ENCODE measurements around the gene SHB.
A peak's percentile ranks its signal among the peaks of the same experiment; 100 is the strongest.

The SHB gene

DNA sequence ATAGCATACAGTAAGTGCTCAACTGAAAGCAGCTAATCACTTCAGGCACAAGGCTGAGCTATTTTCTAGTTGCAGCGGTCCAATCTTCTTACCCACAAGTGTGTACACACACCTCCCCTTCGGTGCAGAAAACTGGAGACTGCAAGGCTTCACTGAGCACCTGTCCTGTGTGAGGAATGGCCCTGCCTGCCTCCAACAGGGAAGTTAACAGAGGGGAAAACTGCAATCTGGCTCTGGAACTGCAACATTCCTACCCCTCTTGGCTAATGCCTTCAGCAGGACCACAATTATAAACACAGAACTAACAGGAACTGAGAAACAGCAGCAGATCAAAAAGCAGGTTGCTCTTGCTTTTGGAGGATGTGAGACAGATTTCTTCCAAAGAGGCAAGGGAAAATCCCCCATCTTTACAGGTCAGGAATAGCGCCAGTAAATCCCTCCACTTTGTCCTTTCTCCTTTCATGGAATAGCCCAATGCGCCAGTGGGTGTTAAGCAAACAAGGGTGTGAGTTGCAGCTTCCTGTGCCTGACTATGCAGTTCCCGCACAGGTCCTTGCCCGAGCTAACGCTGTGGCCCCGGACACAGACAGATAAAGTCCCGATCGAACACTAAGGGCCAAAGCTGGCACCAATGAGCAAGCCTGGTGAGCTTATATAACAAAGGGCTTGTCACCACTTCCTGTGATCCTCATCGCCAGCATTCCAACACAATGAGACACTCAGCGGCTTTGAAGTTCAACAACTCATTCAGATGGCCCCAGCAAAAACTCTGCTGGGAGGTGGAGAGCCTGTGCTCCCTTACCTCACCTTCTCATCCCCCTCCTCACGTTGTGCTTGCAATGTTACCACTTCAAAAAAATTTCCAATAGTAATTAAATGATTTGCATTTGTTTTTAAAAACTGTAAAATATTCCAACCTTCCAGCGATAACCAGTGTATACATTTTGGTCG is 21.5 kb downstream of the SHB start (continued):
- TF ChIP-seq, protein P1, sequence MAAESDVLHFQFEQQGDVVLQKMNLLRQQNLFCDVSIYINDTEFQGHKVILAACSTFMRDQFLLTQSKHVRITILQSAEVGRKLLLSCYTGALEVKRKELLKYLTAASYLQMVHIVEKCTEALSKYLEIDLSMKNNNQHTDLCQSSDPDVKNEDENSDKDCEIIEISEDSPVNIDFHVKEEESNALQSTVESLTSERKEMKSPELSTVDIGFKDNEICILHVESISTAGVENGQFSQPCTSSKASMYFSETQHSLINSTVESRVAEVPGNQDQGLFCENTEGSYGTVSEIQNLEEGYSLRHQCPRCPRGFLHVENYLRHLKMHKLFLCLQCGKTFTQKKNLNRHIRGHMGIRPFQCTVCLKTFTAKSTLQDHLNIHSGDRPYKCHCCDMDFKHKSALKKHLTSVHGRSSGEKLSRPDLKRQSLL (tag by site-specific recombination; IDR thresholded peaks at IDR 0.05), result no peak
- TF ChIP-seq, protein P2, sequence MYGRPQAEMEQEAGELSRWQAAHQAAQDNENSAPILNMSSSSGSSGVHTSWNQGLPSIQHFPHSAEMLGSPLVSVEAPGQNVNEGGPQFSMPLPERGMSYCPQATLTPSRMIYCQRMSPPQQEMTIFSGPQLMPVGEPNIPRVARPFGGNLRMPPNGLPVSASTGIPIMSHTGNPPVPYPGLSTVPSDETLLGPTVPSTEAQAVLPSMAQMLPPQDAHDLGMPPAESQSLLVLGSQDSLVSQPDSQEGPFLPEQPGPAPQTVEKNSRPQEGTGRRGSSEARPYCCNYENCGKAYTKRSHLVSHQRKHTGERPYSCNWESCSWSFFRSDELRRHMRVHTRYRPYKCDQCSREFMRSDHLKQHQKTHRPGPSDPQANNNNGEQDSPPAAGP (tag by site-specific recombination; IDR thresholded peaks at IDR 0.05), result peak; percentile 14; the same call in 1 of the 2 replicates
- TF ChIP-seq ZEB2 (tag by site-specific recombination; IDR thresholded peaks at IDR 0.05), result 0 out of 2 replicates have a peak, but pooled peaks have one; percentile 45
- TF ChIP-seq ZNF112 (tag by site-specific recombination; IDR thresholded peaks at IDR 0.05), result no peak
- TF ChIP-seq, protein P3, sequence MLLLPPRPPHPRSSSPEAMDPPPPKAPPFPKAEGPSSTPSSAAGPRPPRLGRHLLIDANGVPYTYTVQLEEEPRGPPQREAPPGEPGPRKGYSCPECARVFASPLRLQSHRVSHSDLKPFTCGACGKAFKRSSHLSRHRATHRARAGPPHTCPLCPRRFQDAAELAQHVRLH (tag by site-specific recombination; IDR thresholded peaks at IDR 0.05), result no peak
- no peak for TF ChIP-seq ZNF121 (tag by site-specific recombination; IDR thresholded peaks at IDR 0.05)
- TF ChIP-seq IKZF3 (tag by site-specific recombination; IDR thresholded peaks at IDR 0.05), result no peak
- TF ChIP-seq ZNF174 (tag by site-specific recombination; IDR thresholded peaks at IDR 0.05), result no peak
- peak; percentile 41; the same call in 1 of the 2 replicates for TF ChIP-seq TCF7L2 (IDR thresholded peaks at IDR 0.05; ENCODE audit: borderline replicate concordance, low read depth, low read length)
- no peak for TF ChIP-seq ZFP37 (tag by site-specific recombination; IDR thresholded peaks at IDR 0.05)
- TF ChIP-seq SCRT2 (tag by site-specific recombination; IDR thresholded peaks at IDR 0.05), result no peak
- TF ChIP-seq ZNF211 (tag by site-specific recombination; IDR thresholded peaks at IDR 0.05; ENCODE audit: low read depth), result no peak
- TF ChIP-seq, protein P4, sequence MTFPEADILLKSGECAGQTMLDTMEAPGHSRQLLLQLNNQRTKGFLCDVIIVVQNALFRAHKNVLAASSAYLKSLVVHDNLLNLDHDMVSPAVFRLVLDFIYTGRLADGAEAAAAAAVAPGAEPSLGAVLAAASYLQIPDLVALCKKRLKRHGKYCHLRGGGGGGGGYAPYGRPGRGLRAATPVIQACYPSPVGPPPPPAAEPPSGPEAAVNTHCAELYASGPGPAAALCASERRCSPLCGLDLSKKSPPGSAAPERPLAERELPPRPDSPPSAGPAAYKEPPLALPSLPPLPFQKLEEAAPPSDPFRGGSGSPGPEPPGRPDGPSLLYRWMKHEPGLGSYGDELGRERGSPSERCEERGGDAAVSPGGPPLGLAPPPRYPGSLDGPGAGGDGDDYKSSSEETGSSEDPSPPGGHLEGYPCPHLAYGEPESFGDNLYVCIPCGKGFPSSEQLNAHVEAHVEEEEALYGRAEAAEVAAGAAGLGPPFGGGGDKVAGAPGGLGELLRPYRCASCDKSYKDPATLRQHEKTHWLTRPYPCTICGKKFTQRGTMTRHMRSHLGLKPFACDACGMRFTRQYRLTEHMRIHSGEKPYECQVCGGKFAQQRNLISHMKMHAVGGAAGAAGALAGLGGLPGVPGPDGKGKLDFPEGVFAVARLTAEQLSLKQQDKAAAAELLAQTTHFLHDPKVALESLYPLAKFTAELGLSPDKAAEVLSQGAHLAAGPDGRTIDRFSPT (tag by site-specific recombination; IDR thresholded peaks at IDR 0.05), result no peak
- TF ChIP-seq, protein P5, sequence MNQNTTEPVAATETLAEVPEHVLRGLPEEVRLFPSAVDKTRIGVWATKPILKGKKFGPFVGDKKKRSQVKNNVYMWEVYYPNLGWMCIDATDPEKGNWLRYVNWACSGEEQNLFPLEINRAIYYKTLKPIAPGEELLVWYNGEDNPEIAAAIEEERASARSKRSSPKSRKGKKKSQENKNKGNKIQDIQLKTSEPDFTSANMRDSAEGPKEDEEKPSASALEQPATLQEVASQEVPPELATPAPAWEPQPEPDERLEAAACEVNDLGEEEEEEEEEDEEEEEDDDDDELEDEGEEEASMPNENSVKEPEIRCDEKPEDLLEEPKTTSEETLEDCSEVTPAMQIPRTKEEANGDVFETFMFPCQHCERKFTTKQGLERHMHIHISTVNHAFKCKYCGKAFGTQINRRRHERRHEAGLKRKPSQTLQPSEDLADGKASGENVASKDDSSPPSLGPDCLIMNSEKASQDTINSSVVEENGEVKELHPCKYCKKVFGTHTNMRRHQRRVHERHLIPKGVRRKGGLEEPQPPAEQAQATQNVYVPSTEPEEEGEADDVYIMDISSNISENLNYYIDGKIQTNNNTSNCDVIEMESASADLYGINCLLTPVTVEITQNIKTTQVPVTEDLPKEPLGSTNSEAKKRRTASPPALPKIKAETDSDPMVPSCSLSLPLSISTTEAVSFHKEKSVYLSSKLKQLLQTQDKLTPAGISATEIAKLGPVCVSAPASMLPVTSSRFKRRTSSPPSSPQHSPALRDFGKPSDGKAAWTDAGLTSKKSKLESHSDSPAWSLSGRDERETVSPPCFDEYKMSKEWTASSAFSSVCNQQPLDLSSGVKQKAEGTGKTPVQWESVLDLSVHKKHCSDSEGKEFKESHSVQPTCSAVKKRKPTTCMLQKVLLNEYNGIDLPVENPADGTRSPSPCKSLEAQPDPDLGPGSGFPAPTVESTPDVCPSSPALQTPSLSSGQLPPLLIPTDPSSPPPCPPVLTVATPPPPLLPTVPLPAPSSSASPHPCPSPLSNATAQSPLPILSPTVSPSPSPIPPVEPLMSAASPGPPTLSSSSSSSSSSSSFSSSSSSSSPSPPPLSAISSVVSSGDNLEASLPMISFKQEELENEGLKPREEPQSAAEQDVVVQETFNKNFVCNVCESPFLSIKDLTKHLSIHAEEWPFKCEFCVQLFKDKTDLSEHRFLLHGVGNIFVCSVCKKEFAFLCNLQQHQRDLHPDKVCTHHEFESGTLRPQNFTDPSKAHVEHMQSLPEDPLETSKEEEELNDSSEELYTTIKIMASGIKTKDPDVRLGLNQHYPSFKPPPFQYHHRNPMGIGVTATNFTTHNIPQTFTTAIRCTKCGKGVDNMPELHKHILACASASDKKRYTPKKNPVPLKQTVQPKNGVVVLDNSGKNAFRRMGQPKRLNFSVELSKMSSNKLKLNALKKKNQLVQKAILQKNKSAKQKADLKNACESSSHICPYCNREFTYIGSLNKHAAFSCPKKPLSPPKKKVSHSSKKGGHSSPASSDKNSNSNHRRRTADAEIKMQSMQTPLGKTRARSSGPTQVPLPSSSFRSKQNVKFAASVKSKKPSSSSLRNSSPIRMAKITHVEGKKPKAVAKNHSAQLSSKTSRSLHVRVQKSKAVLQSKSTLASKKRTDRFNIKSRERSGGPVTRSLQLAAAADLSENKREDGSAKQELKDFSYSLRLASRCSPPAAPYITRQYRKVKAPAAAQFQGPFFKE (tag by site-specific recombination; IDR thresholded peaks at IDR 0.05; ENCODE audit: borderline replicate concordance), result no peak
- TF ChIP-seq KLF10 (tag by site-specific recombination; IDR thresholded peaks at IDR 0.05), result no peak
- 0 out of 2 replicates have a peak, but pooled peaks have one; percentile 26 for TF ChIP-seq ZNF335 (tag by site-specific recombination; conservative IDR thresholded peaks at IDR 0.05)
- no peak for TF ChIP-seq ZNF146 (tag by site-specific recombination; IDR thresholded peaks at IDR 0.05)
- no peak for TF ChIP-seq HOXD13 (CRISPR knock-in tag; IDR thresholded peaks at IDR 0.05; ENCODE audit: borderline replicate concordance)
- TF ChIP-seq GLIS2 (tag by site-specific recombination; IDR thresholded peaks at IDR 0.05), result no peak
- TF ChIP-seq, protein P6, sequence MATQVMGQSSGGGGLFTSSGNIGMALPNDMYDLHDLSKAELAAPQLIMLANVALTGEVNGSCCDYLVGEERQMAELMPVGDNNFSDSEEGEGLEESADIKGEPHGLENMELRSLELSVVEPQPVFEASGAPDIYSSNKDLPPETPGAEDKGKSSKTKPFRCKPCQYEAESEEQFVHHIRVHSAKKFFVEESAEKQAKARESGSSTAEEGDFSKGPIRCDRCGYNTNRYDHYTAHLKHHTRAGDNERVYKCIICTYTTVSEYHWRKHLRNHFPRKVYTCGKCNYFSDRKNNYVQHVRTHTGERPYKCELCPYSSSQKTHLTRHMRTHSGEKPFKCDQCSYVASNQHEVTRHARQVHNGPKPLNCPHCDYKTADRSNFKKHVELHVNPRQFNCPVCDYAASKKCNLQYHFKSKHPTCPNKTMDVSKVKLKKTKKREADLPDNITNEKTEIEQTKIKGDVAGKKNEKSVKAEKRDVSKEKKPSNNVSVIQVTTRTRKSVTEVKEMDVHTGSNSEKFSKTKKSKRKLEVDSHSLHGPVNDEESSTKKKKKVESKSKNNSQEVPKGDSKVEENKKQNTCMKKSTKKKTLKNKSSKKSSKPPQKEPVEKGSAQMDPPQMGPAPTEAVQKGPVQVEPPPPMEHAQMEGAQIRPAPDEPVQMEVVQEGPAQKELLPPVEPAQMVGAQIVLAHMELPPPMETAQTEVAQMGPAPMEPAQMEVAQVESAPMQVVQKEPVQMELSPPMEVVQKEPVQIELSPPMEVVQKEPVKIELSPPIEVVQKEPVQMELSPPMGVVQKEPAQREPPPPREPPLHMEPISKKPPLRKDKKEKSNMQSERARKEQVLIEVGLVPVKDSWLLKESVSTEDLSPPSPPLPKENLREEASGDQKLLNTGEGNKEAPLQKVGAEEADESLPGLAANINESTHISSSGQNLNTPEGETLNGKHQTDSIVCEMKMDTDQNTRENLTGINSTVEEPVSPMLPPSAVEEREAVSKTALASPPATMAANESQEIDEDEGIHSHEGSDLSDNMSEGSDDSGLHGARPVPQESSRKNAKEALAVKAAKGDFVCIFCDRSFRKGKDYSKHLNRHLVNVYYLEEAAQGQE (tag by site-specific recombination; IDR thresholded peaks at IDR 0.05), result no peak
- TF ChIP-seq ZNF274 (IDR thresholded peaks at IDR 0.05; ENCODE audit: low read length), result no peak
- no peak for TF ChIP-seq ZNF274 (tag by site-specific recombination; IDR thresholded peaks at IDR 0.05; ENCODE audit: borderline replicate concordance)
- no peak for TF ChIP-seq ZBTB48 (tag by site-specific recombination; IDR thresholded peaks at IDR 0.05)
- TF ChIP-seq ZNF514 (tag by site-specific recombination; IDR thresholded peaks at IDR 0.05), result no peak
- no peak for TF ChIP-seq ZSCAN16 (tag by site-specific recombination; IDR thresholded peaks at IDR 0.05)
